Astrocyte (in vitro differentiated cells and primary cell): ENCODE measurements around the gene PRUNE1.

Source experiments
- EZH2 ChIP-seq: IDR thresholded peaks from 2 replicates; pipeline ENCODE4 v1.6.1; 2012; ENCODE audit warnings: mild to moderate bottlenecking, low read length, inconsistent platforms; ENCODE audit not compliant: insufficient read depth
- TF ChIP-seq, protein P1 (sequence below): IDR thresholded peaks from 2 replicates; pipeline ENCODE4 v1.5.1; 2011; ENCODE audit warnings: low read depth, mild to moderate bottlenecking, inconsistent platforms, low read length, moderate library complexity; ENCODE audit not compliant: insufficient read depth

DNA sequence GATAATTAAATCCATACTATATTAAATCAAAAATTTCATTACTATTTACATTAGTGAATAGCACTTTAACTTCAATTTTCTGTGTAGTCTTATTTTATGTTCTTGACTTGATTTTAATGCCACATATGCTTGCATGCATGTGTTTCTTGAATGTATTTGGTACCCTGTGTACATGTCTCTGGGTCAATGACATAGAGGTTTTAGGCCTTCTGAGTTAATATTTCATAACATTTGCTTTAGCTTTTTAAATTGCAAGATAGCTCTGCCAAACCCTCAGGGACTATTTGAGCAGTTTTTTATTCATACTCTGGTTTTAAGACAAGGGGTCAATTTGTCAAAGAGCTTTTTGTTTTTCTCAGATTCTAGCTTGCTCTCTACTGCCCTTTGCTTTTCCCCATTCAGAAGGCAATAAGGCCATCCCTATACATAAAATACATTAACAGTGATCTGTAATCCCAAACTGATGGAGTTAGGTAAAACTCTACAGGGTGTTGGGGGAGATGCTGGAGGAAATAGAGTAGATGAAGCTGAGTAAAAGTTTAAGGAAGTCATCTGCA lies 56.9 kb downstream of the PRUNE1 start:
- TF ChIP-seq, protein P1, sequence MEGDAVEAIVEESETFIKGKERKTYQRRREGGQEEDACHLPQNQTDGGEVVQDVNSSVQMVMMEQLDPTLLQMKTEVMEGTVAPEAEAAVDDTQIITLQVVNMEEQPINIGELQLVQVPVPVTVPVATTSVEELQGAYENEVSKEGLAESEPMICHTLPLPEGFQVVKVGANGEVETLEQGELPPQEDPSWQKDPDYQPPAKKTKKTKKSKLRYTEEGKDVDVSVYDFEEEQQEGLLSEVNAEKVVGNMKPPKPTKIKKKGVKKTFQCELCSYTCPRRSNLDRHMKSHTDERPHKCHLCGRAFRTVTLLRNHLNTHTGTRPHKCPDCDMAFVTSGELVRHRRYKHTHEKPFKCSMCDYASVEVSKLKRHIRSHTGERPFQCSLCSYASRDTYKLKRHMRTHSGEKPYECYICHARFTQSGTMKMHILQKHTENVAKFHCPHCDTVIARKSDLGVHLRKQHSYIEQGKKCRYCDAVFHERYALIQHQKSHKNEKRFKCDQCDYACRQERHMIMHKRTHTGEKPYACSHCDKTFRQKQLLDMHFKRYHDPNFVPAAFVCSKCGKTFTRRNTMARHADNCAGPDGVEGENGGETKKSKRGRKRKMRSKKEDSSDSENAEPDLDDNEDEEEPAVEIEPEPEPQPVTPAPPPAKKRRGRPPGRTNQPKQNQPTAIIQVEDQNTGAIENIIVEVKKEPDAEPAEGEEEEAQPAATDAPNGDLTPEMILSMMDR, result no peak
- no peak for TF ChIP-seq EZH2
